ENCODE results near the gene NPAS2.

The NPAS2 gene

GRCh38 chr2:100968146-100969145 lies 148.5 kb downstream of the NPAS2 start:
- no peaks in the 10 kb centered on the region for H3K27me3 ChIP-seq (replicated peaks; ENCODE audit: insufficient read depth, low read length)

GRCh38 chr2:100969998-100970397 lies 150.1 kb downstream of the NPAS2 start:
- Histone ChIP-seq H3K4me1 (ENCODE audit: low read length) (no peaks in the 10 kb centered on the region), H3K9me3 (replicated peaks; ENCODE audit: insufficient read depth, low read length) (no peaks in the 10 kb centered on the region), H4K20me1 (ENCODE audit: insufficient read depth, low read length) (no peaks in the 10 kb centered on the region), H3K9me2 (replicated peaks; ENCODE audit: insufficient read depth, low read length) (no peaks in the 10 kb centered on the region), H3K79me2 (ENCODE audit: low read length) (no peaks in the 10 kb centered on the region), H3K36me3 (replicated peaks; ENCODE audit: insufficient read depth, low read length) (no peaks in the 10 kb centered on the region), H3K27me3 (replicated peaks; ENCODE audit: insufficient read depth, low read length) (no peaks in the 10 kb centered on the region), H3K9ac (ENCODE audit: low read length) (no peak overlapping the region), H3K4me2 (ENCODE audit: low read depth, low read length) (no peak overlapping the region), H3K27ac (ENCODE audit: low read length) (no peak overlapping the region), H2AFZ (ENCODE audit: low read length) (no peak overlapping the region), H3K4me3 (ENCODE audit: low read length) (no peak overlapping the region), H3F3A (ENCODE audit: insufficient read depth, low read length) (no peaks in the 10 kb centered on the region)
- DNase-seq, result no peak
- TF ChIP-seq CTCF (IDR thresholded peaks at IDR 0.05; ENCODE audit: low read length) (no peak), EZH2phosphoT487 (IDR thresholded peaks at IDR 0.05; ENCODE audit: low read length) (no peak), EZH2 (optimal IDR thresholded peaks at IDR 0.05; ENCODE audit: low read depth, low read length) (no peak)

More at GRCh38 chr2:100968146-100969145, 148.5 kb downstream of the NPAS2 start:
- Histone ChIP-seq H2AFZ (ENCODE audit: low read length) (no peak overlapping the region), H3K9ac (ENCODE audit: low read length) (no peak overlapping the region), H3K4me1 (ENCODE audit: low read length) (no peaks in the 10 kb centered on the region), H3K79me2 (ENCODE audit: low read length) (no peaks in the 10 kb centered on the region), H4K20me1 (ENCODE audit: insufficient read depth, low read length) (no peaks in the 10 kb centered on the region), H3K36me3 (replicated peaks; ENCODE audit: insufficient read depth, low read length) (no peaks in the 10 kb centered on the region), H3K4me3 (ENCODE audit: low read length) (no peak overlapping the region), H3F3A (ENCODE audit: insufficient read depth, low read length) (no peaks in the 10 kb centered on the region), H3K27ac (ENCODE audit: low read length) (no peak overlapping the region), H3K9me2 (replicated peaks; ENCODE audit: insufficient read depth, low read length) (no peaks in the 10 kb centered on the region), H3K4me2 (ENCODE audit: low read depth, low read length) (no peak overlapping the region), H3K9me3 (replicated peaks; ENCODE audit: insufficient read depth, low read length) (no peaks in the 10 kb centered on the region)
- TF ChIP-seq EZH2phosphoT487 (IDR thresholded peaks at IDR 0.05; ENCODE audit: low read length) (no peak), EZH2 (optimal IDR thresholded peaks at IDR 0.05; ENCODE audit: low read depth, low read length) (no peak), CTCF (IDR thresholded peaks at IDR 0.05; ENCODE audit: low read length) (no peak)
- no peak for DNase-seq

- Histone ChIP-seq H3K9me2 (replicated peaks; ENCODE audit: insufficient read depth, low read length) (no peaks in the 10 kb centered on the region), H2AFZ (ENCODE audit: low read length) (no peak overlapping the region), H3K9me3 (replicated peaks; ENCODE audit: insufficient read depth, low read length) (no peaks in the 10 kb centered on the region), H3K27me3 (replicated peaks; ENCODE audit: insufficient read depth, low read length) (no peaks in the 10 kb centered on the region), H3K4me1 (ENCODE audit: low read length) (no peaks in the 10 kb centered on the region), H3K4me2 (ENCODE audit: low read depth, low read length) (no peak overlapping the region), H3K79me2 (ENCODE audit: low read length) (no peaks in the 10 kb centered on the region), H3K36me3 (replicated peaks; ENCODE audit: insufficient read depth, low read length) (no peaks in the 10 kb centered on the region), H3K9ac (ENCODE audit: low read length) (no peak overlapping the region), H3F3A (ENCODE audit: insufficient read depth, low read length) (no peaks in the 10 kb centered on the region), H4K20me1 (ENCODE audit: insufficient read depth, low read length) (no peaks in the 10 kb centered on the region), H3K4me3 (ENCODE audit: low read length) (no peak overlapping the region), H3K27ac (ENCODE audit: low read length) (no peak overlapping the region)
- DNase-seq, result no peak
- TF ChIP-seq EZH2phosphoT487 (IDR thresholded peaks at IDR 0.05; ENCODE audit: low read length), result no peak
Observed at GRCh38 chr2:100971221-100971620, 151.3 kb downstream of the NPAS2 start.

GRCh38 chr2:100972452-100972851 lies 152.5 kb downstream of the NPAS2 start:
- H3K36me3 ChIP-seq (replicated peaks; ENCODE audit: insufficient read depth, low read length), result no peaks in the 10 kb centered on the region
- no peak overlapping the region for H3K4me3 ChIP-seq (ENCODE audit: low read length)
- DNase-seq, result no peak
- H3K79me2 ChIP-seq (ENCODE audit: low read length), result no peaks in the 10 kb centered on the region
- no peaks in the 10 kb centered on the region for H3K4me1 ChIP-seq (ENCODE audit: low read length)
- H3K27me3 ChIP-seq (replicated peaks; ENCODE audit: insufficient read depth, low read length), result no peaks in the 10 kb centered on the region
- no peaks in the 10 kb centered on the region for H3F3A ChIP-seq (ENCODE audit: insufficient read depth, low read length)
- no peaks in the 10 kb centered on the region for H3K9me3 ChIP-seq (replicated peaks; ENCODE audit: insufficient read depth, low read length)
- no peak overlapping the region for H3K9ac ChIP-seq (ENCODE audit: low read length)
- no peaks in the 10 kb centered on the region for H4K20me1 ChIP-seq (ENCODE audit: insufficient read depth, low read length)
- no peak overlapping the region for H3K27ac ChIP-seq (ENCODE audit: low read length)
- H3K9me2 ChIP-seq (replicated peaks; ENCODE audit: insufficient read depth, low read length), result no peaks in the 10 kb centered on the region
- H3K4me2 ChIP-seq (ENCODE audit: low read depth, low read length), result no peak overlapping the region
- no peak for TF ChIP-seq CTCF (IDR thresholded peaks at IDR 0.05; ENCODE audit: low read length)
- TF ChIP-seq EZH2 (optimal IDR thresholded peaks at IDR 0.05; ENCODE audit: low read depth, low read length), result no peak
- no peak for TF ChIP-seq EZH2phosphoT487 (IDR thresholded peaks at IDR 0.05; ENCODE audit: low read length)
- no peak overlapping the region for H2AFZ ChIP-seq (ENCODE audit: low read length)

Data from MM.1S (cell line).